Activated CD8-positive, alpha-beta T cell treated with anti-CD3 and anti-CD28 coated beads for 36 hours (primary cell): ENCODE measurements around the gene HEXD. TPM values are rescaled to one million over a fixed set of nuclear protein-coding genes. Genes with fewer than 3 reads are reported as not detected.

Experiments used
- ATAC-seq: fragments of 200-7000 bp; cut with Tn5 transposase; one replicate; pipeline ENCODE4 v1.10.0; 2021; ENCODE audit warnings: mild to moderate bottlenecking, moderate library complexity
- CTCF ChIA-PET: fragments of 350-600 bp; sonication (Branson Sonifier 250); formaldehyde crosslinking; loops from one replicate; lab custom pipeline; 2021; ENCODE audit warnings: antibody characterized with exemption; lab: Charles Lee
- POLR2A ChIA-PET: fragments of 350-600 bp; sonication (Branson Sonifier 250); formaldehyde crosslinking; loops from one replicate; lab custom pipeline; 2021; ENCODE audit warnings: antibody characterized with exemption; lab: Charles Lee
- DNase-seq: peaks from one replicate; pipeline ENCODE4 v3.0.0-alpha.2; 2020
- H3K27ac Mint-ChIP-seq: one replicate; pipeline ENCODE4 v1.8.0; 2021; ENCODE audit warnings: mild to moderate bottlenecking, mixed read lengths
- H3K27me3 Mint-ChIP-seq: one replicate; pipeline ENCODE4 v1.8.0; 2021; ENCODE audit warnings: mixed read lengths
- H3K36me3 Mint-ChIP-seq: one replicate; pipeline ENCODE4 v1.8.0; 2021; ENCODE audit warnings: low read depth, mixed read lengths
- H3K4me1 Mint-ChIP-seq: one replicate; pipeline ENCODE4 v1.8.0; 2021; ENCODE audit warnings: low read depth, mixed read lengths
- H3K4me3 Mint-ChIP-seq: one replicate; pipeline ENCODE4 v1.8.0; 2021; ENCODE audit warnings: mild to moderate bottlenecking, moderate library complexity, mixed read lengths
- H3K9me3 Mint-ChIP-seq: one replicate; pipeline ENCODE4 v1.8.0; 2021; ENCODE audit warnings: mixed read lengths
- CTCF ChIP-seq: fragments of 200-600 bp; IDR thresholded peaks from one replicate; pipeline ENCODE4 v1.8.0; 2022; ENCODE audit warnings: antibody characterized with exemption, mild to moderate bottlenecking
- intact Hi-C: fragments of 100-400 bp; cut with micrococcal nuclease; formaldehyde crosslinking; loops from one replicate; pipeline ENCODE4 v1.10.0; 2022
- total RNA-seq, 2 experiments: library from RNA; stranded (reverse); gene quantifications; one replicate each; pipeline ENCODE4 v1.2.3, GENCODE V29; 2021

Gene HEXD
- total RNA-seq, 2 experiments from 2014 or later = 21.8 to 21.9 TPM

GRCh38 chr17:82435103-82435502 lies 17.0 kb downstream of the HEXD start:
- no peak overlapping the region for H3K4me3 Mint-ChIP-seq
- CTCF ChIA-PET = no interaction called here
- H3K27ac Mint-ChIP-seq = no peak overlapping the region
- no peak for TF ChIP-seq CTCF
- no peaks in the 10 kb centered on the region for H3K36me3 Mint-ChIP-seq
- no peak for DNase-seq
- H3K4me1 Mint-ChIP-seq = no peaks in the 10 kb centered on the region
- no peaks in the 10 kb centered on the region for H3K27me3 Mint-ChIP-seq
- no peak for ATAC-seq
- POLR2A ChIA-PET = interaction anchor here (0.9 to 2.6 kb wide), 4 partner anchors 10 to 23 kb away, joined by 3 to 11 read pairs (median 6); partner anchors contain the start of gene NARF
- no peaks in the 10 kb centered on the region for H3K9me3 Mint-ChIP-seq
- intact Hi-C loops = no loop called here

GRCh38 chr17:82435601-82436583 lies 17.7 kb downstream of the HEXD start:
- TF ChIP-seq CTCF = no peak
- ATAC-seq = no peak
- no peaks in the 10 kb centered on the region for H3K27me3 Mint-ChIP-seq
- no peaks in the 10 kb centered on the region for H3K36me3 Mint-ChIP-seq
- DNase-seq = no peak
- intact Hi-C loops = no loop called here
- ChIA-PET POLR2A (interaction anchor here (0.6 to 2.6 kb wide), 3 partner anchors 10 to 60 kb away, joined by 3 to 11 read pairs (median 7); no protein-coding TSS in a partner anchor), CTCF (interaction anchor here (1.0 kb wide), 1 partner anchor 11 kb away, joined by 4 read pairs; no protein-coding TSS in a partner anchor)
- H3K27ac Mint-ChIP-seq = no peak overlapping the region
- H3K4me1 Mint-ChIP-seq = no peaks in the 10 kb centered on the region
- H3K4me3 Mint-ChIP-seq = no peak overlapping the region
- no peaks in the 10 kb centered on the region for H3K9me3 Mint-ChIP-seq

GRCh38 chr17:82436601-82437324 lies 18.6 kb downstream of the HEXD start:
- H3K4me1 Mint-ChIP-seq = no peaks in the 10 kb centered on the region
- ATAC-seq (no peak), DNase-seq (no peak)
- H3K36me3 Mint-ChIP-seq = no peaks in the 10 kb centered on the region
- H3K27ac Mint-ChIP-seq = no peak overlapping the region
- intact Hi-C loops = no loop called here
- H3K9me3 Mint-ChIP-seq = no peaks in the 10 kb centered on the region
- TF ChIP-seq CTCF = no peak
- H3K4me3 Mint-ChIP-seq = no peak overlapping the region
- ChIA-PET CTCF (interaction anchor here (1.0 kb wide), 1 partner anchor 12 kb away, joined by 4 read pairs; no protein-coding TSS in a partner anchor), POLR2A (interaction anchor here (2.2 to 2.6 kb wide), 2 partner anchors 9 to 13 kb away, joined by 7 to 11 read pairs; no protein-coding TSS in a partner anchor)
- no peaks in the 10 kb centered on the region for H3K27me3 Mint-ChIP-seq

GRCh38 chr17:82437325-82437668 lies 19.1 kb downstream of the HEXD start:
- Mint-ChIP-seq H3K9me3 (no peaks in the 10 kb centered on the region), H3K27me3 (no peaks in the 10 kb centered on the region), H3K4me1 (no peaks in the 10 kb centered on the region), H3K36me3 (no peaks in the 10 kb centered on the region), H3K27ac (no peak overlapping the region), H3K4me3 (no peak overlapping the region)
- ChIA-PET POLR2A (interaction anchor here (0.6 to 2.2 kb wide), 3 partner anchors 8 to 204 kb away, joined by 3 to 11 read pairs (median 3); no protein-coding TSS in a partner anchor), CTCF (no interaction called here)
- DNase-seq (no peak), ATAC-seq (no peak)
- no peak for TF ChIP-seq CTCF
- intact Hi-C loops = no loop called here
